Measurements from ENCODE around the gene TPM4.
"Not testable (repeated sequence)": the region's sequence is repeated elsewhere in the genome, so short reads cannot be mapped to it uniquely, and the experiment has no call there.

TPM4 gene

GRCh38 chr19:16076154-16076957 lies at the start of gene TPM4:
TPM4 (plus strand) TSS chr19:16076495; CDS start chr19:16076566, 71 bp downstream.
- DNase-seq (ENCODE audit: low read depth) = peak; percentile 72

DNA sequence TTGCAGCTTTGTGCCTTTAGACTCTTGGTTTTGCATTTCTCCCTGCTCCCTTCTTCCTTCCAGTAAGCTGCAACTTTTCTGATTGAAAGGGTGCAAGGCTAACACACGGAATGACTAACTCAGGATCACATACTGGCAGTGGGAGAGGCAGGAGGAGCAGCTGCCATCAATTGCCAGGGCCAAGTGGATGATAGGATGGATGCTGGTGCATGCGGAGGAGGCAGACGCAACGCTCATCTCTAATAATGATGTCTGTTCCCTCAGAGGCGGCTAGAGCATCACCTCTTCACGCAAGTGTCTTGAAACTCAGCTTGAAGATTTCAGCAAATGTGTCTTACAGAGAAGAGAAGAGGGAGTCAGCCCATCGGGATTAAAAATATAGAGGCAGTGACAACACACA lies 49.5 kb upstream of the TPM4 start:
- DNase-seq (ENCODE audit: low read depth) = no peak

DNA sequence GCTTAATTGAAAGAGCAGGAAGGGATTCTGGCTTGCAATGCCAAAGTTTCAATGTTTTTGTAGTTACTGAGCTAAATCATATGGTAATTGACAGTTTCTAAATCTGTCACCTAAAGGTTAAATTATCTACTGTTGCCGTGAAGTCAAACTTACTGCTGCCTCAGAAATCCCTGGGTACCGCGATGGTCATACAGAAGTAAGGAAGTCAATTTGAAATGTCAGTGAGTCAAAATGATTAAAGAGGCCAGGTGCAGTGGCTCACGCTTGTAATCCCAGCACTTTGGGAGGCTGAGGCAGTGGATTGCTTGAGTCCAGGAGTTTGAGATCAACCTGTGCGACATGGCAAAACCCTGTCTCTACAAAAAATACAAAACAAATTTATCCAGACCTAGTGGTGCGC lies 48.8 kb upstream of the TPM4 start:
- DNase-seq (ENCODE audit: low read depth) = no peak

- not testable (repeated sequence) for DNase-seq (ENCODE audit: low read depth)
These were observed 46.1 kb upstream of the TPM4 start for GRCh38 chr19:16030155-16030554.

- DNase-seq (ENCODE audit: low read depth) = no peak
These were observed 45.1 kb upstream of the TPM4 start for GRCh38 chr19:16030964-16031871.

GRCh38 chr19:16031872-16032200 lies 44.5 kb upstream of the TPM4 start:
- no peak for DNase-seq (ENCODE audit: low read depth)

DNA sequence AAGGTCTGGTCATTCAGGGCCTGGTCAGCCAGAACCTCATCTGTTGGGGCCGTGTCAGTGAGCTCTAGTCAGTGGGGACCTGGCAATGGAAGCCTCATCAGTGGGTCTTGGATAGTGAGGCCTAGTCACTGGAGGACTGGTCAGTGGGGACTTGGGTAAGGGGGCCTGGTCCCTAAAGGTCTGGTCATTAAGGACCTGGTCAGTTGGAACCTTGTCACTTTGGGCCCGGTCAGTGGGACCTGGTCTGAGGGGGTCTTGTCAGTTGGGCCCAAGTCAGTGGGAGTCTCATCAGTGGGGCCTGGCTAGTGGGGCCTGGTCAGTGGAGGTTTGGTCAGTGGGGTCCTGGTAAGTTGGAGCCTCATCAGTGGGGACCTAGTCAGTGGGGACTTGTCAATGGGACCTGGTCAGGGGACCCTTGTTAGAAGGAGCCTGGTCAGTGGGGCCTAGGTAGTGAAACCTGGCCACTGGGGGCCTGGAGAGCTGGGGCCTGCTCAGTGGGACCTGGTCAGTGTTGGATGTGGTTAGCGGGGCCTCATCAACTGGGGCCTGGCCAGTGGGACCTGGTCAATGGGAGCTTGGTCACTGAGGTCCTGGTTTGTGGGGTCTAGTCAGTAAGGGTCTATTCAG lies 43.7 kb upstream of the TPM4 start:
- no peak for DNase-seq (ENCODE audit: low read depth)

GRCh38 chr19:16033136-16033530 lies 43.2 kb upstream of the TPM4 start:
- no peak for DNase-seq (ENCODE audit: low read depth)

- no peak for DNase-seq (ENCODE audit: low read depth)
These were observed 42.6 kb upstream of the TPM4 start for GRCh38 chr19:16033721-16034120.

DNA sequence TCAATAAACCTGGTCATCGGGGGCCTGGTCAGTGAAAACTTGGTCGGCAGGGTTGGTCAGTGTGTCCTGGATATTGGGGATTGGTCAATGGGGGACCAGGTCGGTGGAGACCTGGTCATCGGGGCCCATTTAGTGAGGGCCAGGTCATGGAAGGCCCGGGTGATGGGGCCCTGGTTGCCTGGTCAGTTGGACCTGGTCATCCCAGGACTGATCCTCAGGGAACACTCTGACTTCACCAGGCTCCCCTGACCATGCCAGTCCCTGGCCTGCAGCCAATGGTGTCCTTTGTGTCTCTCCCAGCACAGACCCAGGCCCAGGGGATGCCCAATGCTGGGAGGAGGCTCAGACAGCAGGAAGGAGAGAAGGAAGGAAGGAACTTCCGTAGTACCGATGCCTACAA lies 42.1 kb upstream of the TPM4 start:
- DNase-seq (ENCODE audit: low read depth) = no peak

GRCh38 chr19:16034958-16035560 lies 41.2 kb upstream of the TPM4 start:
- DNase-seq (ENCODE audit: low read depth) = no peak

GRCh38 chr19:16035601-16036297 lies 40.5 kb upstream of the TPM4 start:
- DNase-seq (ENCODE audit: low read depth) = no peak

DNA sequence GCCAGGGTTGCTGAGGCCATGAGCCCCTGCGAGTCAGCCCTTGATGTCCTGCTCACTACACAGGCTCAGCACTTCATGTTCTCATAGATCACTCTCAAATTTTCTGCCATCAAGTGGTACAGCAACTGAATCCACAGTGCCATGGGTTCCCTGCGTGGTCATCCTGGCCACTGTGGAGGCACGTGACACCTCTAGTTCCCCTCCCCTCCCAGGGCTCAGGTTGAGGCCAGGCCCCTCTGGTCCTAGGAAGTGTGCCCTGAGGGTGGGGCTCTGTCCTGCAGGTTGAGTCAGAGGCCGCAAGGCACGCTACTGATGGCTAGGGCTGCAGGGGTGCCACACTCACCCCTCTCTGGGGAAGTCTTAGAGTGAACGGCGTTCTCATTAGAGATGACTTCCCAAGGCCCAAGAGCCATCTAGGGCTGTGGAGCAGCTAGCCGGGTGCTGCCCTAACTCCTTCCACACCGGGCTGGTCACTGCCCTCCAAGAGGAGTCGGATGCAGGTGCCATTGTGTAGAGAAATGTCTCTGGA lies 39.8 kb upstream of the TPM4 start:
- DNase-seq (ENCODE audit: low read depth) = no peak

- no peak for DNase-seq (ENCODE audit: low read depth)
These were observed 39.4 kb upstream of the TPM4 start for GRCh38 chr19:16036941-16037340.

DNA sequence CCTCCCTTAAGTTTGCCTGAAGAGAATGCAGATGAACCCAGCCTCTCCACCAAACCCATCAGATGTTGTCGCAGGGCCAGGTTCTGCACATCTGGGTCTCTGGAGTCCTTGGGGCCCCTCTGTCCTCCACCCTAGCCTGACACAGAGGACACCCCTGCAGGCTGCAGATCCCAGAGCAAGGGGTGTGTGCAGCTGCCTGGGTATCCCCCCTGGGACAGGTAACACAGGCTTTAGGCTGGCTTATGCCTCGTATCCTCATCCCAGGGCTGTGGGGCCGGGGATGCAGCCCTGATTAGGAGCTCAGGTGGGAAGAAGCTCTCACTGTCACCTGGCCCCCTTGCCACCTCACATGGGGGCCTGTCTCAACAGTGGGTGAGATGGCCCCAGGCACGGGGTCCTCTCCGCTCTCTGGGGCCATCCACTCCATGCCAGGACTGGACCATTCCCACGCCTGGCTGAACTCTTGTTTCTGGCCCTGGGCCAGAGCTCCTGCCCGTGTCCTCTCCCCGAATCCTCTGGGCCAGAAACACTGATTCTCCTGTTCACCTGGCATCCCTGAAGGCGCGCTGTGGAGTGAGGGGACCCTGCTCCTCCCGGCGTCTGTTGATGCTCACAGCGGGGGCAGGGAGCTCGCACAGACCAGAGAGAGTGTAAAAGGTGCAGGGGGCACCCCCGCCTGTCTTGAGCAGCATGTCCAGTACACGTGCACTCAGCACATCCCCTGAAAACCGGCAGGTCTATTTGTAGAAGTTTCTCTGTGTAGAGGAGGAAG lies 38.7 kb upstream of the TPM4 start:
- DNase-seq (ENCODE audit: low read depth) = no peak

GRCh38 chr19:16038196-16038695 lies 38.0 kb upstream of the TPM4 start:
- no peak for DNase-seq (ENCODE audit: low read depth)

- DNase-seq (ENCODE audit: low read depth) = no peak
These were observed 37.2 kb upstream of the TPM4 start for GRCh38 chr19:16039081-16039480.

DNA sequence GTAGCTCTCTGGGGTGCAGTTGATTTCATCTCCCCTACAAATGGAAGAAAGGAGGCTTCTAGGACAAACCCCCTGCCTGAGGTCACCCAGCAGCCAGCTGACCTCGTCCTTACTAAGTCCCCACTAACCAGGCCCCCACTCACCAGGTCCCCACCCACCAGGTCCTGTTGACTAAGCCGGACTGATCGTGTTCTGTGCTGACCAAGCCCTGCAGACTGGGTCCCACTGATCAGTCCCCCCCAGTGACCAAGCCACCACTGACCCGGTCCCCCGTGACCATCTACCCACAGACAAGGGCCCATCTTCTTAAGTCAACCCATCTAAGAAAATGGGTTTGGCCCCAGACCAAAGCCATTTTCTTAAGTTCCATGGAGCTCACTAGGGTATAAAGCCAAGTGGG lies 36.8 kb upstream of the TPM4 start:
- no peak for DNase-seq (ENCODE audit: low read depth)

DNA sequence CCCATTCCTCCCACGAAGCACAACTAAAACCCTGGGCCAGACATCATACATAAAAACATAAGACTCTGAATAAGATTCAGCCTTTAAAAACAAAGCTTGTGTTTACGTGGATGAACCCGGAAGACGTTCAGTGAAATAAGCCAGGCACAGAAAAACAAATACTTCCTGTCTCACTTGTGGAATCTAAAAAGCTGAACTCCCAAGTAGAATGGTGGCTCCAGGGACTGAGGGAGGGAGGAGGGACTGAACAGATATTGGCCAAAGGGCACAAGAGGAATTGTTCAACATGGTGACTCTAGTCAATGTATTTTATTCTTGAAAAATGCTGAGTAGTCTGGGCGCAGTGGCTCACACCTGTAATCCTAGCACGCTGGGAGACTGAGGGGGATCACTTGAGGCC lies 35.7 kb upstream of the TPM4 start:
- no peak for DNase-seq (ENCODE audit: low read depth)

- DNase-seq (ENCODE audit: low read depth) = peak; percentile 58
These were observed 34.9 kb upstream of the TPM4 start for GRCh38 chr19:16041299-16041990.

All from stimulated activated CD4-positive, alpha-beta T cell treated with anti-CD3 and anti-CD28 coated beads, Interleukin-2, amount 100 ng/mL, for 4 hours (primary cell).